ENCODE results near the gene SMCO4.

Gene SMCO4

GRCh38 chr11:93563857-93564256 lies 20.7 kb upstream of the SMCO4 start:
- TF ChIP-seq, protein P1, sequence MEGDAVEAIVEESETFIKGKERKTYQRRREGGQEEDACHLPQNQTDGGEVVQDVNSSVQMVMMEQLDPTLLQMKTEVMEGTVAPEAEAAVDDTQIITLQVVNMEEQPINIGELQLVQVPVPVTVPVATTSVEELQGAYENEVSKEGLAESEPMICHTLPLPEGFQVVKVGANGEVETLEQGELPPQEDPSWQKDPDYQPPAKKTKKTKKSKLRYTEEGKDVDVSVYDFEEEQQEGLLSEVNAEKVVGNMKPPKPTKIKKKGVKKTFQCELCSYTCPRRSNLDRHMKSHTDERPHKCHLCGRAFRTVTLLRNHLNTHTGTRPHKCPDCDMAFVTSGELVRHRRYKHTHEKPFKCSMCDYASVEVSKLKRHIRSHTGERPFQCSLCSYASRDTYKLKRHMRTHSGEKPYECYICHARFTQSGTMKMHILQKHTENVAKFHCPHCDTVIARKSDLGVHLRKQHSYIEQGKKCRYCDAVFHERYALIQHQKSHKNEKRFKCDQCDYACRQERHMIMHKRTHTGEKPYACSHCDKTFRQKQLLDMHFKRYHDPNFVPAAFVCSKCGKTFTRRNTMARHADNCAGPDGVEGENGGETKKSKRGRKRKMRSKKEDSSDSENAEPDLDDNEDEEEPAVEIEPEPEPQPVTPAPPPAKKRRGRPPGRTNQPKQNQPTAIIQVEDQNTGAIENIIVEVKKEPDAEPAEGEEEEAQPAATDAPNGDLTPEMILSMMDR (IDR thresholded peaks at IDR 0.05; ENCODE audit: extremely low read depth, insufficient read depth, missing control alignments), result no peak
- in situ Hi-C loops (cut with MboI; ENCODE audit: low pct_unique_long_range_greater_than_20kb, low sequenced_read_pairs, unreplicated experiment), result no loop called here
- no peak for DNase-seq (ENCODE audit: low spot score)

GRCh38 chr11:93560199-93560932 lies 17.2 kb upstream of the SMCO4 start:
- TF ChIP-seq, protein P1 (IDR thresholded peaks at IDR 0.05; ENCODE audit: extremely low read depth, insufficient read depth, missing control alignments), result no peak
- no peak for DNase-seq (ENCODE audit: low spot score)
- in situ Hi-C loops (cut with MboI; ENCODE audit: low pct_unique_long_range_greater_than_20kb, low sequenced_read_pairs, unreplicated experiment), result no loop called here

GRCh38 chr11:93559681-93560080 lies 16.5 kb upstream of the SMCO4 start:
- TF ChIP-seq, protein P1 (IDR thresholded peaks at IDR 0.05; ENCODE audit: extremely low read depth, insufficient read depth, missing control alignments), result no peak
- in situ Hi-C loops (cut with MboI; ENCODE audit: low pct_unique_long_range_greater_than_20kb, low sequenced_read_pairs, unreplicated experiment), result no loop called here
- DNase-seq (ENCODE audit: low spot score), result no peak

DNA sequence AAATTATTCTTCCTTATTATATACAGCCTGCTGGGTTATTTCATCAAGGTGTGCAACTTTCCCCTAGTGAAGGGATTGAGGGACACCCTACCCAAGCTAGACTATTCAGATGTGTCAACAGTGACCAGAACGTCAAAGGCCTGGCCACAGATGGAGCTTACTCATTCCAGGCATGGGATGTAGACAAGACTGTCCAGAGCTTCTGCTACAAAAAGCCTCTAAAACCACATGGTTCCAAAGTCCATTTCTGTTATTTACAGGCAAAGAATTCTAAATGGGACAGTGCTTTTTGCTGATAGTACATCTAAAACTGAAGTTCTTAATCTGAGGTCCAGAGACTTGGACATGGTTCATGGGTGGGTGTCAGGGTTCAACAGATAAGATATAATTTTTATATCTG lies 9.7 kb upstream of the SMCO4 start:
- DNase-seq (ENCODE audit: low spot score), result no peak
- TF ChIP-seq, protein P1 (IDR thresholded peaks at IDR 0.05; ENCODE audit: extremely low read depth, insufficient read depth, missing control alignments), result no peak
- in situ Hi-C loops (cut with MboI; ENCODE audit: low pct_unique_long_range_greater_than_20kb, low sequenced_read_pairs, unreplicated experiment), result no loop called here

- TF ChIP-seq, protein P1 (IDR thresholded peaks at IDR 0.05; ENCODE audit: extremely low read depth, insufficient read depth, missing control alignments), result no peak
- in situ Hi-C loops (cut with MboI; ENCODE audit: low pct_unique_long_range_greater_than_20kb, low sequenced_read_pairs, unreplicated experiment), result loop anchor here (10.0 kb wide), 1 partner anchor 315 kb away; no protein-coding TSS in a partner anchor
Measured at GRCh38 chr11:93549976-93550375, 6.8 kb upstream of the SMCO4 start.

DNA sequence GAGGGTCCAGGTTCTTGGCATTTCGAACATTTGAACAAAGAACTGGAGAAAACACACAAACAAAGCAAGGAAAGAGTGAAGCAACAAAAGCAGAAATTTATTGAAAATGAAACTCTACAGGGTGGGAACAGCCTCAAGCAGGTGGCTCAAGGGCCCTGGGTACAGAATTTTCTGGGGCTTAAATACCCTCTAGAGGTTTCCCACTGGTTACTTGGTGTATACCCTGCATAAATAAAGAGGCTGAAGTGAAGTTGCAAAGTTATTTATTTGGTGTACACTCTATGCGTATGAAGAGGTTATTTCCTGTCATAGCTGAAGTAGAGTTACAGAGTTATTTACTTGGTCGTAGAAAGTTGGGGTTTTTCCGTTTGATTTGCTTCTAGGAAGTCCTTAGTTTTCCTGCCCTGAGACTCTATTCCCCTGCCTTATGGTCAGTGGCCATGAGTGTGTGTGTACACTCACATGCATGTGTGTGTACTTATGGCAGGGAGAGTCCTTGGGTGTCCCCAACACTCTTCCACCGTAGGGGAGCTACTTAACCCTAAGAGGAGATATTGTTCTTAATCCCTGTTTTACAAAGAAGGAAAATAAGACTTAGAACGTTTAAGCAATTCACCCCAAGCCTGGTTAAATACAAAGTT lies 5.6 kb upstream of the SMCO4 start:
- in situ Hi-C loops (cut with MboI; ENCODE audit: low pct_unique_long_range_greater_than_20kb, low sequenced_read_pairs, unreplicated experiment), result loop anchor here (10.0 kb wide), 1 partner anchor 314 kb away; no protein-coding TSS in a partner anchor
- no peak for DNase-seq (ENCODE audit: low spot score)
- TF ChIP-seq, protein P1 (IDR thresholded peaks at IDR 0.05; ENCODE audit: extremely low read depth, insufficient read depth, missing control alignments), result no peak

More at GRCh38 chr11:93549976-93550375, 6.8 kb upstream of the SMCO4 start:
- no peak for DNase-seq (ENCODE audit: low spot score)
